PC-3 (cell line): Measurements from ENCODE around the gene CDC42SE2. TPM values are rescaled to one million over a fixed set of nuclear protein-coding genes. Genes with fewer than 3 reads are reported as not detected.

Experiments
- ATAC-seq: fragments of 200-7000 bp; cut with Tn5 transposase; 2 replicates; pipeline ENCODE4 v1.9.1; 2020; ENCODE audit warnings: mild to moderate bottlenecking, moderate library complexity
- BruUV-seq: library from RNA; stranded (reverse); fragments of 400-500 nt; replicated peaks from 2 replicates; lab custom pipeline; 2021; lab: Mats Ljungman, UMichigan
- CTCF ChIA-PET: fragments of 300-600 bp; sonication (Branson Sonifier 250); formaldehyde crosslinking; loops from one replicate; lab custom pipeline; 2022; ENCODE audit warnings: antibody characterized with exemption; lab: Charles Lee
- POLR2A ChIA-PET: fragments of 300-600 bp; sonication (Branson Sonifier 250); formaldehyde crosslinking; loops from one replicate; lab custom pipeline; 2022; ENCODE audit warnings: antibody characterized with exemption; ENCODE audit not compliant: unreplicated experiment; lab: Charles Lee
- DNase-seq: peaks from one replicate; pipeline ENCODE4 v3.0.0-alpha.2; 2015
- H2AFZ ChIP-seq: fragments of 300-600 bp; sonication (generic); 2 replicates; pipeline ENCODE4 v1.6.0; 2016; ENCODE audit warnings: antibody characterized with exemption, low read length
- H3F3A ChIP-seq: fragments of 300-600 bp; sonication (generic); one replicate; pipeline ENCODE4 v1.6.0; 2017; ENCODE audit warnings: antibody characterized with exemption, low read length, control low read depth, mild to moderate bottlenecking; ENCODE audit not compliant: unreplicated experiment
- H3K27ac ChIP-seq: fragments of 300-600 bp; sonication (generic); 2 replicates; pipeline ENCODE4 v1.5.1; 2016; ENCODE audit warnings: mild to moderate bottlenecking, low read length
- H3K27me3 ChIP-seq: fragments of 300-600 bp; sonication (generic); 2 replicates; pipeline ENCODE4 v1.6.1; 2016; ENCODE audit warnings: low read length, mixed read lengths
- H3K36me3 ChIP-seq: fragments of 300-600 bp; sonication (generic); 2 replicates; pipeline ENCODE4 v1.6.1; 2016; ENCODE audit warnings: low read depth, mixed run types, low read length, mixed read lengths
- H3K4me1 ChIP-seq: fragments of 300-600 bp; sonication (generic); 2 replicates; pipeline ENCODE4 v1.5.1; 2016; ENCODE audit warnings: low read length; ENCODE audit not compliant: insufficient read depth
- H3K4me2 ChIP-seq: fragments of 300-600 bp; sonication (generic); 2 replicates; pipeline ENCODE4 v1.6.0; 2016; ENCODE audit warnings: low read length
- H3K4me3 ChIP-seq: fragments of 300-600 bp; sonication (generic); 2 replicates; pipeline ENCODE4 v1.5.1; 2016; ENCODE audit warnings: mild to moderate bottlenecking, low read length, mixed read lengths
- H3K79me2 ChIP-seq: fragments of 300-600 bp; sonication (generic); 2 replicates; pipeline ENCODE4 v1.6.1; 2017; ENCODE audit warnings: low read length, mixed read lengths
- H3K9ac ChIP-seq: fragments of 300-600 bp; sonication (generic); 2 replicates; pipeline ENCODE4 v1.6.0; 2016; ENCODE audit warnings: mild to moderate bottlenecking, low read length
- H3K9me2 ChIP-seq: fragments of 300-600 bp; sonication (generic); replicated peaks from 2 replicates; pipeline ENCODE4 v1.6.1; 2016; ENCODE audit warnings: mixed run types, low read length, mixed read lengths
- H3K9me3 ChIP-seq: fragments of 300-600 bp; sonication (generic); 2 replicates; pipeline ENCODE4 v1.6.1; 2016; ENCODE audit warnings: low read length, mixed read lengths
- H4K20me1 ChIP-seq: fragments of 300-600 bp; sonication (generic); 2 replicates; pipeline ENCODE4 v1.6.1; 2016; ENCODE audit warnings: low read length, mixed read lengths
- EZH2 ChIP-seq: fragments of 300-600 bp; sonication (generic); IDR thresholded peaks from one replicate; pipeline ENCODE4 v1.6.1; 2017; ENCODE audit warnings: antibody characterized with exemption, mild to moderate bottlenecking, low read length; ENCODE audit not compliant: unreplicated experiment
- EZH2phosphoT487 ChIP-seq: fragments of 300-600 bp; sonication (generic); IDR thresholded peaks from 2 replicates; pipeline ENCODE4 v1.6.1; 2018; ENCODE audit warnings: mild to moderate bottlenecking, antibody characterized with exemption, low read length, borderline replicate concordance
- intact Hi-C: fragments of 100-400 bp; cut with micrococcal nuclease; formaldehyde crosslinking; loops from 2 replicates; pipeline ENCODE4 v1.9.0; 2023
- total RNA-seq: library from RNA; depleted of rRNA; stranded (reverse); fragments of >200 nt; gene quantifications from 2 replicates; pipeline ENCODE4 v1.2.3, GENCODE V29; 2014
- TF ChIP-seq, protein P1 (sequence below): fragments of 300-600 bp; sonication (generic); conservative IDR thresholded peaks from 2 replicates; pipeline ENCODE4 v1.5.1; 2017; ENCODE audit warnings: antibody characterized with exemption, low read depth, mild to moderate bottlenecking, low read length

The CDC42SE2 gene
- total RNA-seq, 1 experiment from 2014 or later, result 13.3 TPM

DNA sequence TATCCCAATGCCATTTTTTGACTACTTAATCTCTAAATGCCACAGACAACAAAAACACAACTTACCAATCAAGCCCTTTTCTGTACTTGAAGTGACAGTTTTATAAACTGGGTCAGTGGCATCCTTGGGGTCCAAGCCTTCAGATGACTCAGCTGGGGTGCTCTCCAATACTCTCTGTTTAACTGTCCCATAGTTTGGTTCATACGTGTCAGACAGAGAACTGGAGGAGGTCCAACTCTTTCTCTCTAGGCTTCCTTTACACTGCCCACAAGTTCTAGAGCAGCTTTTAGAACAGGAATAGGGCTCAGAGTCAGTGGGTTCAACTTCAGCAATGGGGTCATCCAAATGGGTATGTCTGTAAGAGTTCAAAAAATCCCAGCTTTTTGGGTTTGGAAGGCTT, 166.9 kb downstream of the CDC42SE2 start:
- no peak overlapping the region for H3K4me3 ChIP-seq
- DNase-seq, result no peak
- intact Hi-C loops, result no loop called here
- no peaks in the 10 kb centered on the region for H3K9me3 ChIP-seq
- no peaks in the 10 kb centered on the region for H3K9me2 ChIP-seq
- ChIA-PET POLR2A (no interaction called here), CTCF (no interaction called here)
- H3K9ac ChIP-seq, result no peak overlapping the region
- H4K20me1 ChIP-seq, result no peaks in the 10 kb centered on the region
- no peak overlapping the region for H2AFZ ChIP-seq
- no peak for TF ChIP-seq EZH2
- TF ChIP-seq, protein P1, sequence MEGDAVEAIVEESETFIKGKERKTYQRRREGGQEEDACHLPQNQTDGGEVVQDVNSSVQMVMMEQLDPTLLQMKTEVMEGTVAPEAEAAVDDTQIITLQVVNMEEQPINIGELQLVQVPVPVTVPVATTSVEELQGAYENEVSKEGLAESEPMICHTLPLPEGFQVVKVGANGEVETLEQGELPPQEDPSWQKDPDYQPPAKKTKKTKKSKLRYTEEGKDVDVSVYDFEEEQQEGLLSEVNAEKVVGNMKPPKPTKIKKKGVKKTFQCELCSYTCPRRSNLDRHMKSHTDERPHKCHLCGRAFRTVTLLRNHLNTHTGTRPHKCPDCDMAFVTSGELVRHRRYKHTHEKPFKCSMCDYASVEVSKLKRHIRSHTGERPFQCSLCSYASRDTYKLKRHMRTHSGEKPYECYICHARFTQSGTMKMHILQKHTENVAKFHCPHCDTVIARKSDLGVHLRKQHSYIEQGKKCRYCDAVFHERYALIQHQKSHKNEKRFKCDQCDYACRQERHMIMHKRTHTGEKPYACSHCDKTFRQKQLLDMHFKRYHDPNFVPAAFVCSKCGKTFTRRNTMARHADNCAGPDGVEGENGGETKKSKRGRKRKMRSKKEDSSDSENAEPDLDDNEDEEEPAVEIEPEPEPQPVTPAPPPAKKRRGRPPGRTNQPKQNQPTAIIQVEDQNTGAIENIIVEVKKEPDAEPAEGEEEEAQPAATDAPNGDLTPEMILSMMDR, result no peak
- no peak for TF ChIP-seq EZH2phosphoT487
- H3F3A ChIP-seq, result no peaks in the 10 kb centered on the region
- peaks cover 7% of the 10 kb centered on the region for H3K36me3 ChIP-seq
- H3K27ac ChIP-seq, result no peak overlapping the region
- H3K79me2 ChIP-seq, result no peaks in the 10 kb centered on the region
- H3K4me1 ChIP-seq, result no peaks in the 10 kb centered on the region
- BruUV-seq, result no TSS peak
- H3K4me2 ChIP-seq, result no peak overlapping the region
- ATAC-seq, result no peak
- H3K27me3 ChIP-seq, result no peaks in the 10 kb centered on the region

GRCh38 chr5:131431794-131432193, 167.9 kb downstream of the CDC42SE2 start:
- peaks cover 7% of the 10 kb centered on the region for H3K36me3 ChIP-seq
- ChIA-PET POLR2A (no interaction called here), CTCF (interaction anchor here (0.6 kb wide), 1 partner anchor 10 kb away, joined by 6 read pairs; no protein-coding TSS in a partner anchor)
- H3F3A ChIP-seq, result no peaks in the 10 kb centered on the region
- H3K9ac ChIP-seq, result no peak overlapping the region
- H3K79me2 ChIP-seq, result no peaks in the 10 kb centered on the region
- no peaks in the 10 kb centered on the region for H4K20me1 ChIP-seq
- intact Hi-C loops, result no loop called here
- DNase-seq (no peak), ATAC-seq (no peak)
- no TSS peak for BruUV-seq
- H3K4me2 ChIP-seq, result no peak overlapping the region
- H3K27ac ChIP-seq, result no peak overlapping the region
- no peaks in the 10 kb centered on the region for H3K9me2 ChIP-seq
- no peak overlapping the region for H2AFZ ChIP-seq
- TF ChIP-seq, protein P1, result no peak
- TF ChIP-seq EZH2phosphoT487 (no peak), EZH2 (no peak)
- no peaks in the 10 kb centered on the region for H3K9me3 ChIP-seq
- H3K27me3 ChIP-seq, result no peaks in the 10 kb centered on the region
- H3K4me3 ChIP-seq, result no peak overlapping the region
- H3K4me1 ChIP-seq, result no peaks in the 10 kb centered on the region

DNA sequence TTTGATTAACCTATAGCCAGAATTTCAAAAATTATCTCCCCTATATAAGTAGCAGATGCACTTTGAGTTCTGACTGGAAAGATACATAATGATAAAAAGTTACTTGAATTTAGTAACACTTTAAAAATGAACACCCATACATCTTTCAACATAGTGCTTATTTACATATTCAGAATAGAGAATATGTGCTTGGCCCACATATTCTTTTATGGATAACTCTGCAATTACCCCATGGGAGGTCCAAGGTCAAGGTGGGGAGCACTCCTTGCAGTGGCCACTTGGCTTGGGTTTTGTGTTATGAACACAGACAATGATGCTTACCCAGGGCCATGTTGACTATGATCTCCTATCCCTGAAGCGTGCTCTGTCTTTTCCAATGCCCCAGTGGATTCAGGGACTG, 169.3 kb downstream of the CDC42SE2 start:
- no peak for DNase-seq
- CTCF ChIA-PET, result no interaction called here
- H3K9me3 ChIP-seq, result no peaks in the 10 kb centered on the region
- peaks cover 7% of the 10 kb centered on the region for H3K36me3 ChIP-seq
- POLR2A ChIA-PET, result no interaction called here
- no peak overlapping the region for H3K9ac ChIP-seq
- H4K20me1 ChIP-seq, result no peaks in the 10 kb centered on the region
- no TSS peak for BruUV-seq
- no peak overlapping the region for H2AFZ ChIP-seq
- H3K4me2 ChIP-seq, result no peak overlapping the region
- no peaks in the 10 kb centered on the region for H3K4me1 ChIP-seq
- no peaks in the 10 kb centered on the region for H3F3A ChIP-seq
- no peaks in the 10 kb centered on the region for H3K27me3 ChIP-seq
- TF ChIP-seq EZH2 (no peak), EZH2phosphoT487 (no peak)
- TF ChIP-seq, protein P1, result no peak
- intact Hi-C loops, result no loop called here
- no peak overlapping the region for H3K4me3 ChIP-seq
- H3K27ac ChIP-seq, result no peak overlapping the region
- ATAC-seq, result no peak
- H3K79me2 ChIP-seq, result no peaks in the 10 kb centered on the region
- H3K9me2 ChIP-seq, result no peaks in the 10 kb centered on the region
